ENCODE measurements around the gene GRM6. TPM values are rescaled to one million over a fixed set of nuclear protein-coding genes. Genes with fewer than 3 reads are reported as not detected.

Gene GRM6
- total and polyA plus RNA-seq, 9 of the 15 experiments (the other 6 are each of a cell fraction or from before 2014, with no cell fraction given) = not detected

GRCh38 chr5:178991190-178992145 lies 3.7 kb downstream of the GRM6 start (continued):
- TF ChIP-seq TRIM25 (IDR thresholded peaks at IDR 0.05; ENCODE audit: borderline replicate concordance) (no peak), ELK3 (CRISPR knock-in tag; IDR thresholded peaks at IDR 0.05) (no peak)

- Histone ChIP-seq H3K9me3 (replicated peaks; ENCODE audit: control insufficient read depth, insufficient read depth, low read depth, low read length) (no peaks in the 10 kb centered on the region), H3K79me2 (ENCODE audit: control insufficient read depth, insufficient read depth, low read length) (no peaks in the 10 kb centered on the region), H3K4me1 (replicated peaks in 1 of 2; ENCODE audit: control insufficient read depth in 2 of 2, insufficient read depth in 2 of 2, low read length in 2 of 2) (no peaks in the 10 kb centered on the region; a peak in 1 of 5 replicates), H3K27me3 (ENCODE audit: control insufficient read depth in 2 of 2, insufficient read depth in 2 of 2, low read length in 2 of 2) (peaks cover 0 to 44% of the 10 kb centered on the region in 2 experiments; a peak in 2 of 5 replicates), H3K4me2 (ENCODE audit: insufficient read depth, low read length) (no peak overlapping the region), H3K27ac (ENCODE audit: extremely low read depth, low read depth, low read length) (no peak overlapping the region), H3K4me3 (no peak overlapping the region), H2AFZ (ENCODE audit: low read depth, low read length) (no peak overlapping the region), H3K9me1 (ENCODE audit: control insufficient read depth, insufficient read depth, low read length) (no peaks in the 10 kb centered on the region), H3K9ac (ENCODE audit: insufficient read depth in 1 of 2, low read depth in 2 of 2, low read length in 2 of 2) (no peak overlapping the region), H4K20me1 (replicated peaks; ENCODE audit: control insufficient read depth, insufficient read depth, low read length) (no peaks in the 10 kb centered on the region), H3K36me3 (ENCODE audit: control insufficient read depth, insufficient read depth, low read length) (no peaks in the 10 kb centered on the region)
- ATAC-seq (no peak), DNase-seq (ENCODE audit: extremely low read depth in 1 of 4, low spot score in 3 of 4) (no peak), FAIRE-seq (no peak)
- ChIA-PET POLR2A (no interaction called here), CTCF (ENCODE audit: low intra/inter-chr PET ratio) (no interaction called here)
- 0% methylated on average over 7 of the region's 12 CpGs for WGBS (ENCODE audit: insufficient coverage, low coverage, missing lambda C conversion rate)
- no TSS peak for BruUV-seq (replicated peaks)
- in situ Hi-C loops (cut with MboI) = no loop called here
- intact Hi-C loops (cut with micrococcal nuclease) = no loop called here
- no peak for TF ChIP-seq STAG1 (CRISPR knock-in tag; IDR thresholded peaks at IDR 0.05; ENCODE audit: borderline replicate concordance)
- TF ChIP-seq ZFP36 (IDR thresholded peaks at IDR 0.05; ENCODE audit: low read depth, low read length, partially characterized antibody) = no peak
- no peak for TF ChIP-seq HDAC3 (IDR thresholded peaks at IDR 0.05; ENCODE audit: borderline replicate concordance, partially characterized antibody)
- no peak for TF ChIP-seq CLOCK (CRISPR knock-in tag; IDR thresholded peaks at IDR 0.05; ENCODE audit: borderline replicate concordance)
- TF ChIP-seq NCOA4 (IDR thresholded peaks at IDR 0.05; ENCODE audit: partially characterized antibody) = no peak
- no peak for TF ChIP-seq PTBP1 (IDR thresholded peaks at IDR 0.05; ENCODE audit: low read depth, low read length)
- TF ChIP-seq RBM15 (IDR thresholded peaks at IDR 0.05; ENCODE audit: insufficient read depth, low read length) = no peak
- no peak for TF ChIP-seq KLF10 (CRISPR knock-in tag; IDR thresholded peaks at IDR 0.05)
- no peak for TF ChIP-seq ZNF146 (CRISPR knock-in tag; IDR thresholded peaks at IDR 0.05; ENCODE audit: unreplicated experiment)
- TF ChIP-seq ZFP91 (CRISPR knock-in tag; IDR thresholded peaks at IDR 0.05) = no peak
Observed at GRCh38 chr5:178990491-178990890, 4.6 kb downstream of the GRM6 start.

Data from K562 (cell line).